ENCODE measurements around the gene TGFBR3. TPM values are rescaled to one million over a fixed set of nuclear protein-coding genes. Genes with fewer than 3 reads are reported as not detected.
"Not testable (repeated sequence)": the region's sequence is repeated elsewhere in the genome, so short reads cannot be mapped to it uniquely, and the experiment has no call there.

The TGFBR3 gene
- total RNA-seq, 1 donor from 2014 or later = 4.9 TPM

GRCh38 chr1:91673613-91674012 lies 212.3 kb downstream of the TGFBR3 start:
- Mint-ChIP-seq H3K9me3 (ENCODE audit: low read depth) (peaks cover 4% of the 10 kb centered on the region), H3K27ac (no peak overlapping the region), H3K36me3 (ENCODE audit: insufficient read depth) (no peaks in the 10 kb centered on the region), H3K4me3 (ENCODE audit: low read depth) (no peak overlapping the region), H3K27me3 (peaks cover 5% of the 10 kb centered on the region), H3K4me1 (ENCODE audit: low read depth) (peaks cover 2% of the 10 kb centered on the region)
- no peak for TF ChIP-seq CTCF (IDR thresholded peaks at IDR 0.05; ENCODE audit: unreplicated experiment)
- no peak for DNase-seq (ENCODE audit: low spot score, unreplicated experiment)

- Mint-ChIP-seq H3K27me3 (peaks cover 5% of the 10 kb centered on the region), H3K4me3 (ENCODE audit: low read depth) (no peak overlapping the region), H3K27ac (no peak overlapping the region), H3K4me1 (ENCODE audit: low read depth) (peaks cover 2% of the 10 kb centered on the region), H3K36me3 (ENCODE audit: insufficient read depth) (no peaks in the 10 kb centered on the region), H3K9me3 (ENCODE audit: low read depth) (peaks cover 4% of the 10 kb centered on the region)
- no peak for TF ChIP-seq CTCF (IDR thresholded peaks at IDR 0.05; ENCODE audit: unreplicated experiment)
- DNase-seq (ENCODE audit: low spot score, unreplicated experiment) = no peak
These were observed 213.3 kb downstream of the TGFBR3 start for GRCh38 chr1:91672601-91673161.

- Mint-ChIP-seq H3K27me3 (peaks cover 5% of the 10 kb centered on the region), H3K9me3 (ENCODE audit: low read depth) (peaks cover 4% of the 10 kb centered on the region), H3K27ac (no peak overlapping the region), H3K4me1 (ENCODE audit: low read depth) (no peaks in the 10 kb centered on the region), H3K4me3 (ENCODE audit: low read depth) (no peak overlapping the region), H3K36me3 (ENCODE audit: insufficient read depth) (no peaks in the 10 kb centered on the region)
- DNase-seq (ENCODE audit: low spot score, unreplicated experiment) = no peak
- no peak for TF ChIP-seq CTCF (IDR thresholded peaks at IDR 0.05; ENCODE audit: unreplicated experiment)
These were observed 215.2 kb downstream of the TGFBR3 start for GRCh38 chr1:91670781-91671180.

GRCh38 chr1:91669584-91670350 lies 216.2 kb downstream of the TGFBR3 start:
- H3K4me3 Mint-ChIP-seq (ENCODE audit: low read depth) = no peak overlapping the region
- peaks cover 4% of the 10 kb centered on the region for H3K9me3 Mint-ChIP-seq (ENCODE audit: low read depth)
- no peaks in the 10 kb centered on the region for H3K4me1 Mint-ChIP-seq (ENCODE audit: low read depth)
- no peaks in the 10 kb centered on the region for H3K36me3 Mint-ChIP-seq (ENCODE audit: insufficient read depth)
- H3K27me3 Mint-ChIP-seq = peaks cover 5% of the 10 kb centered on the region
- no peak overlapping the region for H3K27ac Mint-ChIP-seq
- no peak for TF ChIP-seq CTCF (IDR thresholded peaks at IDR 0.05; ENCODE audit: unreplicated experiment)
- DNase-seq (ENCODE audit: low spot score, unreplicated experiment) = no peak

- not testable (repeated sequence) for H3K9me3 Mint-ChIP-seq (ENCODE audit: low read depth); H3K4me3 Mint-ChIP-seq (ENCODE audit: low read depth); H3K4me1 Mint-ChIP-seq (ENCODE audit: low read depth); DNase-seq (ENCODE audit: low spot score, unreplicated experiment); H3K27me3 Mint-ChIP-seq; H3K36me3 Mint-ChIP-seq (ENCODE audit: insufficient read depth); H3K27ac Mint-ChIP-seq
These were observed 219.3 kb downstream of the TGFBR3 start for GRCh38 chr1:91666651-91667050.

GRCh38 chr1:91661121-91661520 lies 224.8 kb downstream of the TGFBR3 start:
- Mint-ChIP-seq H3K4me3 (ENCODE audit: low read depth) (no peak overlapping the region), H3K27ac (no peak overlapping the region), H3K4me1 (ENCODE audit: low read depth) (no peaks in the 10 kb centered on the region), H3K27me3 (peaks cover 3% of the 10 kb centered on the region), H3K36me3 (ENCODE audit: insufficient read depth) (no peaks in the 10 kb centered on the region), H3K9me3 (ENCODE audit: low read depth) (no peaks in the 10 kb centered on the region)
- TF ChIP-seq CTCF (IDR thresholded peaks at IDR 0.05; ENCODE audit: unreplicated experiment) = no peak
- no peak for DNase-seq (ENCODE audit: low spot score, unreplicated experiment)

Data from progenitor cell of endocrine pancreas (in vitro differentiated cells).